ENCODE measurements around the gene ANKRD35. TPM values are rescaled to one million over a fixed set of nuclear protein-coding genes. Genes with fewer than 3 reads are reported as not detected.
A peak's percentile ranks its signal among the peaks of the same experiment; 100 is the strongest.

Gene ANKRD35
- total RNA-seq, 1 donor from 2014 or later, result not detected

GRCh38 chr1:145889722-145890121 is 4.1 kb upstream of the ANKRD35 start:
- H3K4me1 Mint-ChIP-seq, result peaks cover 15% of the 10 kb centered on the region
- H3K27me3 Mint-ChIP-seq, result peaks cover 5% of the 10 kb centered on the region
- DNase-seq, result no peak
- H3K4me3 Mint-ChIP-seq, result no peak overlapping the region
- H3K36me3 Mint-ChIP-seq (ENCODE audit: low read depth), result no peaks in the 10 kb centered on the region
- CTCF ChIA-PET, result no interaction called here
- TF ChIP-seq CTCF (IDR thresholded peaks at IDR 0.05), result no peak
- H3K27ac Mint-ChIP-seq, result no peak overlapping the region
- no peaks in the 10 kb centered on the region for H3K9me3 Mint-ChIP-seq
- POLR2A ChIA-PET, result interaction anchor here (0.6 kb wide), 1 partner anchor 38 kb away, joined by 3 read pairs; no protein-coding TSS in a partner anchor
- intact Hi-C loops (cut with micrococcal nuclease), result no loop called here
- no peak for ATAC-seq (ENCODE audit: low read depth)

DNA sequence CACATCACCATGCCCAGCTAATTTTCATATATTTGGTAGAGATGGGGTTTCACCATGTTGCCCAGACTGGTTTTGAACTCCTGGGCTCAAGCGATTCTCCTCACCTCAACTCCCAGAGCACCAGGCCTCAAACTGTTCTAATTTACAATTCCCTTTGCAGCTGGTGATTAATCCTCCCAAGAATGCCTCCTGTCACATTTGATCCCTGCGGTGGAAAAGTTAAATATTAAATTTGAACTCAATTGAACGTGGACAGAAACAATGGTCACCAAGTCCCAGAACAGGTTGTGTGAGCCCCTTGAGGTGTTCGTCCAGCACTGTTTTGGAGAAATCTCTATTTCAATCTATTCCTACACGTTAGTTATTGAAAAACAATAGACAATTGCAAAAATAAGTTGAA is 2.0 kb upstream of the ANKRD35 start:
- Mint-ChIP-seq H3K27ac (no peak overlapping the region), H3K9me3 (no peaks in the 10 kb centered on the region)
- POLR2A ChIA-PET, result interaction anchor here (2.5 kb wide), 1 partner anchor 15 kb away, joined by 9 read pairs; no protein-coding TSS in a partner anchor

GRCh38 chr1:145886816-145887215 is 1.1 kb upstream of the ANKRD35 start:
- ChIA-PET CTCF (interaction anchor here (1.0 kb wide), 1 partner anchor 41 kb away, joined by 4 read pairs; the partner anchor contains the start of gene NUDT17), POLR2A (interaction anchor here (1.7 to 4.3 kb wide), 3 partner anchors 14 to 41 kb away, joined by 9 to 41 read pairs (median 9); partner anchors contain the start of genes PIAS3 and RBM8A)
- Mint-ChIP-seq H3K4me1 (peaks cover 19% of the 10 kb centered on the region), H3K36me3 (ENCODE audit: low read depth) (no peaks in the 10 kb centered on the region), H3K27me3 (peaks cover 15% of the 10 kb centered on the region), H3K4me3 (peak overlapping the region; percentile 41), H3K9me3 (no peaks in the 10 kb centered on the region), H3K27ac (no peak overlapping the region)
- intact Hi-C loops (cut with micrococcal nuclease), result no loop called here
- ATAC-seq (ENCODE audit: low read depth), result no peak
- TF ChIP-seq CTCF (IDR thresholded peaks at IDR 0.05), result no peak
- DNase-seq, result no peak

More for the DNA sequence above, 2.0 kb upstream of the ANKRD35 start:
- intact Hi-C loops (cut with micrococcal nuclease), result no loop called here
- CTCF ChIA-PET, result no interaction called here
- H3K4me3 Mint-ChIP-seq, result no peak overlapping the region
- peaks cover 18% of the 10 kb centered on the region for H3K4me1 Mint-ChIP-seq
- DNase-seq (no peak), ATAC-seq (ENCODE audit: low read depth) (no peak)
- TF ChIP-seq CTCF (IDR thresholded peaks at IDR 0.05), result no peak
- H3K36me3 Mint-ChIP-seq (ENCODE audit: low read depth), result no peaks in the 10 kb centered on the region
- H3K27me3 Mint-ChIP-seq, result peaks cover 15% of the 10 kb centered on the region

DNA sequence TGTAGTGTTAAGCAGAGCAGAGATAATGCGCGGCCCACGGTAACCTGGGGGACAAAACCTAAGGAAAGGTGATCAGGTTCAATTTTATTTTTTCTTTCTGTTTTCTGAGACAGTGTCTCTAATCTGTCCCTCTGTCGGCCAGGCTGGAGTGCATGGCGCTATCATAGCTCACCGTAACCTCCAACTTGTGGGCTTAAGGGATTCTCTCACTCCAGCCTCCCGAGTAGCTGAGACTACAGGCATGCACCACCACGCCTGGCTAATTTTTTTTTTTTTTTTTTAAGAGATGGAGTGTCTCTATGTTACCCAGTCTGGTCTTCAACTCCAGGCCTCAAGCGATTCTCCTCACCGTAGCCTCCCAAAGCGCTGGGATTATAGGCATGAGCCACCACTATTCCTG is 724 bp upstream of the ANKRD35 start:
- H3K27ac Mint-ChIP-seq, result no peak overlapping the region
- ATAC-seq (ENCODE audit: low read depth) (no peak), DNase-seq (no peak)
- TF ChIP-seq CTCF (IDR thresholded peaks at IDR 0.05), result no peak
- H3K27me3 Mint-ChIP-seq, result peaks cover 16% of the 10 kb centered on the region
- intact Hi-C loops (cut with micrococcal nuclease), result no loop called here
- CTCF ChIA-PET, result interaction anchor here (0.9 to 1.0 kb wide), 2 partner anchors 38 to 41 kb away, joined by 3 to 4 read pairs; partner anchors contain the start of gene NUDT17
- peak overlapping the region; percentile 88 for H3K4me3 Mint-ChIP-seq
- no peaks in the 10 kb centered on the region for H3K9me3 Mint-ChIP-seq
- peaks cover 19% of the 10 kb centered on the region for H3K4me1 Mint-ChIP-seq
- POLR2A ChIA-PET, result interaction anchor here (0.7 to 4.3 kb wide), 6 partner anchors 9 to 41 kb away, joined by 5 to 41 read pairs (median 9); partner anchors contain the start of genes NUDT17, PEX11B, PIAS3 and RBM8A
- H3K36me3 Mint-ChIP-seq (ENCODE audit: low read depth), result no peaks in the 10 kb centered on the region

DNA sequence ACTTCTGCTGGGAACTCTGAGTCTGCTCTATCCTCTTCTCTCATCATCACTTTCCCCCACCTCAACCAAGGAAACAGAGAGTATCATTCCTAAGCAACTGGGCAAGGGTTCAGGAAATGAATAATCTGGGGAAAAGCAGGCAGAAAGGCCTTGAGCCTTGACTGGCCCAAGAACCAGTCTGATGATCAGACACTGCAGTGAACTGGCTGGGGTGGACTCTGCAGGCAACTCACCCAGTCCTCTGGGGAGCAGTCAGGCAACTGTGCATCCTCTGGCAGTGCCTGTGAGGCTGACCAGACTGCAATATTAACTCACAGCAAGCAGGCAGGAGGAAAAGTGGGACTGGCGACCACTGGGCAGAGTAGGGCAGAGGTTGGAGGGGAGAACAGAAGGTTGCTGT is 991 bp downstream of the ANKRD35 start:
- no peak for ATAC-seq (ENCODE audit: low read depth)
- peaks cover 19% of the 10 kb centered on the region for H3K27me3 Mint-ChIP-seq
- H3K9me3 Mint-ChIP-seq, result no peaks in the 10 kb centered on the region
- no peak for DNase-seq
- H3K4me3 Mint-ChIP-seq, result peak overlapping the region; percentile 88
- ChIA-PET CTCF (no interaction called here), POLR2A (interaction anchor here (4.3 kb wide), 1 partner anchor 25 kb away, joined by 41 read pairs; the partner anchor contains the start of gene PIAS3)
- TF ChIP-seq CTCF (IDR thresholded peaks at IDR 0.05), result no peak
- peaks cover 19% of the 10 kb centered on the region for H3K4me1 Mint-ChIP-seq
- intact Hi-C loops (cut with micrococcal nuclease), result loop anchor here (1.0 kb wide), 1 partner anchor 25 kb away; the partner anchor contains the start of gene PIAS3
- no peak overlapping the region for H3K27ac Mint-ChIP-seq
- H3K36me3 Mint-ChIP-seq (ENCODE audit: low read depth), result no peaks in the 10 kb centered on the region
